Measurements from ENCODE around the gene GID8. TPM values are rescaled to one million over a fixed set of nuclear protein-coding genes. Genes with fewer than 3 reads are reported as not detected.

Gene GID8
- total and polyA plus RNA-seq, 2 of the 13 experiments (the other 11 are each of a cell fraction or from before 2014, with no cell fraction given), result 39.6 to 59.8 TPM

DNA sequence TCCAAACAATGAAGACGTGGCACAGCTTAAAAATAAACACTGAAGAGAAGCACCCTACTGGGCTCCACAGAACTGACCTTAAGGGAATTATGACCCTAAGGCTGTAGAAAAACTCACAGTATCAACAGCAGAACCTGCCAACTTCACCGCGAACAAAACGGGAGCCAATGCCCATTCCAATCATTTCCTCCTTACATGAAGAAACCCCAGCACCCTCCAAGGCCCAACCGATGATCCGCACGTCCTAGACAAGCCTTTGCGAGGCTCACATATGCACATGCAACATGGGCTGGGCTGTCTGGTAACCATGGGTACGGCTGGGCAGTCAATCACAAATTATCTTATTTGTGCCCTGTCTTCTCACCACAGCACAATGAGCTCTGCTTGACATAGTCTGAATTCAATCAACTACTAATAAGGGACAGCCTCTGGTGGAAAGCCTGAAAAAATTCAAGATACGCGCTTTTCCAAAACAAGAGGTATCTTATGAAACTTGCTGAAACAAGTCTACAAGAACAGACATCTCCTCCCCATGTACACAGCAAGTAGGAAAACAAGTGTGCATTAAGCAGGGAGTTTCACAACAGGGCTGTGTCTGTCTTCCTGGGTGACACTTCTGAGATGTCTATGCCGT lies 13.4 kb upstream of the GID8 start (continued):
- TF ChIP-seq, protein P1, sequence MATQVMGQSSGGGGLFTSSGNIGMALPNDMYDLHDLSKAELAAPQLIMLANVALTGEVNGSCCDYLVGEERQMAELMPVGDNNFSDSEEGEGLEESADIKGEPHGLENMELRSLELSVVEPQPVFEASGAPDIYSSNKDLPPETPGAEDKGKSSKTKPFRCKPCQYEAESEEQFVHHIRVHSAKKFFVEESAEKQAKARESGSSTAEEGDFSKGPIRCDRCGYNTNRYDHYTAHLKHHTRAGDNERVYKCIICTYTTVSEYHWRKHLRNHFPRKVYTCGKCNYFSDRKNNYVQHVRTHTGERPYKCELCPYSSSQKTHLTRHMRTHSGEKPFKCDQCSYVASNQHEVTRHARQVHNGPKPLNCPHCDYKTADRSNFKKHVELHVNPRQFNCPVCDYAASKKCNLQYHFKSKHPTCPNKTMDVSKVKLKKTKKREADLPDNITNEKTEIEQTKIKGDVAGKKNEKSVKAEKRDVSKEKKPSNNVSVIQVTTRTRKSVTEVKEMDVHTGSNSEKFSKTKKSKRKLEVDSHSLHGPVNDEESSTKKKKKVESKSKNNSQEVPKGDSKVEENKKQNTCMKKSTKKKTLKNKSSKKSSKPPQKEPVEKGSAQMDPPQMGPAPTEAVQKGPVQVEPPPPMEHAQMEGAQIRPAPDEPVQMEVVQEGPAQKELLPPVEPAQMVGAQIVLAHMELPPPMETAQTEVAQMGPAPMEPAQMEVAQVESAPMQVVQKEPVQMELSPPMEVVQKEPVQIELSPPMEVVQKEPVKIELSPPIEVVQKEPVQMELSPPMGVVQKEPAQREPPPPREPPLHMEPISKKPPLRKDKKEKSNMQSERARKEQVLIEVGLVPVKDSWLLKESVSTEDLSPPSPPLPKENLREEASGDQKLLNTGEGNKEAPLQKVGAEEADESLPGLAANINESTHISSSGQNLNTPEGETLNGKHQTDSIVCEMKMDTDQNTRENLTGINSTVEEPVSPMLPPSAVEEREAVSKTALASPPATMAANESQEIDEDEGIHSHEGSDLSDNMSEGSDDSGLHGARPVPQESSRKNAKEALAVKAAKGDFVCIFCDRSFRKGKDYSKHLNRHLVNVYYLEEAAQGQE (IDR thresholded peaks at IDR 0.05; ENCODE audit: borderline replicate concordance in 1 of 2, low read depth in 1 of 2, low read length in 2 of 2), result 0 out of 4 replicates have a peak, but pooled peaks of 1 of the 2 experiments have one; percentile 13
- TF ChIP-seq, protein P2, sequence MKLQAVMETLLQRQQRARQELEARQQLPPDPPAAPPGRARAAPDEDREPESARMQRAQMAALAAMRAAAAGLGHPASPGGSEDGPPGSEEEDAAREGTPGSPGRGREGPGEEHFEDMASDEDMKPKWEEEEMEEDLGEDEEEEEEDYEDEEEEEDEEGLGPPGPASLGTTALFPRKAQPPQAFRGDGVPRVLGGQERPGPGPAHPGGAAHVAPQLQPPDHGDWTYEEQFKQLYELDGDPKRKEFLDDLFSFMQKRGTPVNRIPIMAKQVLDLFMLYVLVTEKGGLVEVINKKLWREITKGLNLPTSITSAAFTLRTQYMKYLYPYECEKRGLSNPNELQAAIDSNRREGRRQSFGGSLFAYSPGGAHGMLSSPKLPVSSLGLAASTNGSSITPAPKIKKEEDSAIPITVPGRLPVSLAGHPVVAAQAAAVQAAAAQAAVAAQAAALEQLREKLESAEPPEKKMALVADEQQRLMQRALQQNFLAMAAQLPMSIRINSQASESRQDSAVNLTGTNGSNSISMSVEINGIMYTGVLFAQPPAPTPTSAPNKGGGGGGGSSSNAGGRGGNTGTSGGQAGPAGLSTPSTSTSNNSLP (IDR thresholded peaks at IDR 0.05; ENCODE audit: low read depth, low read length), result 0 out of 2 replicates have a peak, but pooled peaks have one; percentile 39

DNA sequence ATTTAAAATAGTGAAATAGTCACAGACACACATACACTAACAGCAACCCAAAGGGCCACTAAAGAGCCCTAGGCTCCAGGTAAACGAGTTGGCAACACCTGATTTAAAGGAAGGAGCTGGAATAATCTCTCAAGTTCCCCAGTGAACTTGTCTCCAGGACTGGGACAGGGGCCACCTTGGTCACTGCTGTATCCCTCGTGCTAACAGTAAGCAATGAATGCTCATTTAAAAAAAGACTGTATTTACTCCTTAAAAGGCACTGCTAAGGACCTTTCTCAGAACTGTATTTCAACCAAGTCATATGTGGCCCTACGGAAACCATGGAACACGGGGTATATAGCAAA lies 12.9 kb upstream of the GID8 start:
- BruUV-seq (replicated peaks), result no TSS peak
- Histone ChIP-seq H3K4me3 (replicated peaks in 1 of 3; ENCODE audit: insufficient read depth in 1 of 3, low read depth in 2 of 3, low read length in 3 of 3) (peak overlapping the region; percentile 87 to 99 (median 97)), H4K20me1 (ENCODE audit: insufficient read depth, low read length) (peaks cover 64% of the 10 kb centered on the region), H3K9ac (ENCODE audit: insufficient read depth, low read depth, low read length) (peak overlapping the region; percentile 98), H2AFZ (ENCODE audit: low read length) (no peak overlapping the region), H3K4me2 (ENCODE audit: low read depth, low read length) (peak overlapping the region; percentile 89), H3K27ac (ENCODE audit: extremely low read length, insufficient read depth, low read length) (peak overlapping the region; percentile 90), H3K79me2 (ENCODE audit: insufficient read depth, low read length) (peaks cover 99% of the 10 kb centered on the region), H3K9me3 (ENCODE audit: low read length) (no peaks in the 10 kb centered on the region), H3K4me1 (ENCODE audit: insufficient read depth, low read length) (peaks cover 63% of the 10 kb centered on the region), H3K27me3 (ENCODE audit: control insufficient read depth in 1 of 2, insufficient read depth in 2 of 2, low read length in 2 of 2) (peaks cover 0 to 5% of the 10 kb centered on the region in 2 experiments; a peak in 1 of 5 replicates), H3K36me3 (replicated peaks in 1 of 2; ENCODE audit: control insufficient read depth in 1 of 2, insufficient read depth in 2 of 2, low read length in 2 of 2) (peaks cover 1 to 15% of the 10 kb centered on the region in 2 experiments; a peak in 2 of 5 replicates)
- FAIRE-seq (no peak), DNase-seq (ENCODE audit: low spot score) (no peak), ATAC-seq (no peak)
- 0% methylated on average over 4 of the region's 4 CpGs for WGBS (ENCODE audit: low lambda C conversion rate)
- ChIA-PET POLR2A (interaction anchor here (1.3 to 6.4 kb wide), 8 partner anchors 8 to 51 kb away, joined by 3 to 118 read pairs (median 10); partner anchors contain the start of genes GID8 and SLC17A9), CTCF (ENCODE audit: low intra/inter-chr PET ratio, low total read pairs) (interaction anchor here (2.0 kb wide), 1 partner anchor 25 kb away, joined by 6 read pairs; no protein-coding TSS in a partner anchor)
- intact Hi-C loops (cut with micrococcal nuclease; ENCODE audit: unreplicated experiment), result loop anchor here (2.0 kb wide), 1 partner anchor 30 kb away; no protein-coding TSS in a partner anchor
- in situ Hi-C loops (cut with HindIII; ENCODE audit: extremely low pct_ligation_motif_present, low pct_unique_long_range_greater_than_20kb), result no loop called here
- TF ChIP-seq CHCHD3 (CRISPR knock-in tag; IDR thresholded peaks at IDR 0.05) (no peak), ZNF652 (CRISPR knock-in tag; IDR thresholded peaks at IDR 0.05; ENCODE audit: borderline replicate concordance, low read depth) (no peak), ZNF3 (CRISPR knock-in tag; IDR thresholded peaks at IDR 0.05) (no peak)
- TF ChIP-seq, protein P3, sequence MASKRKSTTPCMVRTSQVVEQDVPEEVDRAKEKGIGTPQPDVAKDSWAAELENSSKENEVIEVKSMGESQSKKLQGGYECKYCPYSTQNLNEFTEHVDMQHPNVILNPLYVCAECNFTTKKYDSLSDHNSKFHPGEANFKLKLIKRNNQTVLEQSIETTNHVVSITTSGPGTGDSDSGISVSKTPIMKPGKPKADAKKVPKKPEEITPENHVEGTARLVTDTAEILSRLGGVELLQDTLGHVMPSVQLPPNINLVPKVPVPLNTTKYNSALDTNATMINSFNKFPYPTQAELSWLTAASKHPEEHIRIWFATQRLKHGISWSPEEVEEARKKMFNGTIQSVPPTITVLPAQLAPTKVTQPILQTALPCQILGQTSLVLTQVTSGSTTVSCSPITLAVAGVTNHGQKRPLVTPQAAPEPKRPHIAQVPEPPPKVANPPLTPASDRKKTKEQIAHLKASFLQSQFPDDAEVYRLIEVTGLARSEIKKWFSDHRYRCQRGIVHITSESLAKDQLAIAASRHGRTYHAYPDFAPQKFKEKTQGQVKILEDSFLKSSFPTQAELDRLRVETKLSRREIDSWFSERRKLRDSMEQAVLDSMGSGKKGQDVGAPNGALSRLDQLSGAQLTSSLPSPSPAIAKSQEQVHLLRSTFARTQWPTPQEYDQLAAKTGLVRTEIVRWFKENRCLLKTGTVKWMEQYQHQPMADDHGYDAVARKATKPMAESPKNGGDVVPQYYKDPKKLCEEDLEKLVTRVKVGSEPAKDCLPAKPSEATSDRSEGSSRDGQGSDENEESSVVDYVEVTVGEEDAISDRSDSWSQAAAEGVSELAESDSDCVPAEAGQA (IDR thresholded peaks at IDR 0.05; ENCODE audit: low read depth), result no peak
- TF ChIP-seq, protein P3 (CRISPR knock-in tag; IDR thresholded peaks at IDR 0.05; ENCODE audit: borderline replicate concordance), result no peak
- TF ChIP-seq, protein P4, sequence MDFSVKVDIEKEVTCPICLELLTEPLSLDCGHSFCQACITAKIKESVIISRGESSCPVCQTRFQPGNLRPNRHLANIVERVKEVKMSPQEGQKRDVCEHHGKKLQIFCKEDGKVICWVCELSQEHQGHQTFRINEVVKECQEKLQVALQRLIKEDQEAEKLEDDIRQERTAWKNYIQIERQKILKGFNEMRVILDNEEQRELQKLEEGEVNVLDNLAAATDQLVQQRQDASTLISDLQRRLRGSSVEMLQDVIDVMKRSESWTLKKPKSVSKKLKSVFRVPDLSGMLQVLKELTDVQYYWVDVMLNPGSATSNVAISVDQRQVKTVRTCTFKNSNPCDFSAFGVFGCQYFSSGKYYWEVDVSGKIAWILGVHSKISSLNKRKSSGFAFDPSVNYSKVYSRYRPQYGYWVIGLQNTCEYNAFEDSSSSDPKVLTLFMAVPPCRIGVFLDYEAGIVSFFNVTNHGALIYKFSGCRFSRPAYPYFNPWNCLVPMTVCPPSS (IDR thresholded peaks at IDR 0.05), result no peak
